Naive thymus-derived CD8-positive, alpha-beta T cell (primary cell): ENCODE results near the gene HECTD1. TPM values are rescaled to one million over a fixed set of nuclear protein-coding genes. Genes with fewer than 3 reads are reported as not detected.
"Not testable (repeated sequence)": the region's sequence is repeated elsewhere in the genome, so short reads cannot be mapped to it uniquely, and the experiment has no call there.

Experiments used
- ATAC-seq, 2 donors: fragments of 150-1000 bp; cut with Tn5 transposase in 1 of 2; sonication (Bioruptor Pico), chemical (Tn5 transposase) in 1 of 2; 1 replicate in 1 of 2; 2 replicates in 1 of 2; pipeline ENCODE4 v1.10.0; 2021; ENCODE audit warnings: mild to moderate bottlenecking in 2 of 2, moderate library complexity in 2 of 2
- POLR2A ChIA-PET: fragments of 350-600 bp; sonication (Branson Sonifier 250); formaldehyde crosslinking; loops from one replicate; lab custom pipeline; 2021; ENCODE audit warnings: antibody characterized with exemption; lab: Charles Lee
- DNase-seq, 10 donors: peaks; one replicate each; pipeline versions ENCODE4 v3.0.0 to v3.0.0-alpha.2; 2020 to 2022
- H3K27ac Mint-ChIP-seq, 10 donors: one replicate each; pipeline ENCODE4 v1.8.0; 2020 to 2022; ENCODE audit warnings: mild to moderate bottlenecking in 10 of 10, mixed read lengths in 10 of 10, moderate library complexity in 4 of 10, inconsistent platforms in 1 of 10
- H3K27me3 Mint-ChIP-seq, 5 donors: one replicate each; pipeline ENCODE4 v1.8.0; 2021 to 2022; ENCODE audit warnings: mixed read lengths in 5 of 5
- H3K36me3 Mint-ChIP-seq, 3 donors: one replicate each; pipeline ENCODE4 v1.8.0; 2020 to 2022; ENCODE audit warnings: mixed read lengths in 3 of 3, mild to moderate bottlenecking in 2 of 3, inconsistent platforms in 1 of 3
- H3K4me1 Mint-ChIP-seq, 4 donors: one replicate each; pipeline ENCODE4 v1.8.0; 2021 to 2022; ENCODE audit warnings: mixed read lengths in 4 of 4
- H3K4me3 Mint-ChIP-seq, 10 donors: one replicate each; pipeline ENCODE4 v1.8.0; 2020 to 2022; ENCODE audit warnings: mild to moderate bottlenecking in 10 of 10, mixed read lengths in 10 of 10, moderate library complexity in 6 of 10, inconsistent platforms in 1 of 10
- H3K9me3 Mint-ChIP-seq, 9 donors: one replicate each; pipeline ENCODE4 v1.8.0; 2020 to 2022; ENCODE audit warnings: mixed read lengths in 9 of 9, mild to moderate bottlenecking in 3 of 9, inconsistent platforms in 1 of 9, moderate library complexity in 1 of 9
- polyA plus RNA-seq, 3 donors: library from polyadenylated mRNA; unstranded; fragments of 300-500 nt; fragmentation: Illumina TruSeq; gene quantifications; one replicate each; pipeline ENCODE4 v1.2.3, GENCODE V29; 2021
- total RNA-seq, 8 experiments: library from RNA in 2 of 8; stranded (reverse) in 2 of 8; gene quantifications; one replicate each; pipeline ENCODE4 v1.2.3 and lab custom pipeline; 2021 to 2026

Gene HECTD1
- 100 to 1,000 TPM; 160 to 166 TPM for total RNA-seq
- polyA plus RNA-seq: 10 to 100 TPM; 20.1 to 30.8 (median 25.9) TPM
- 258 to 358 (median 310) reads per million in 6 experiments for total RNA-seq (lab: John Stamatoyannopoulos, UW)

- POLR2A ChIA-PET: interaction anchor here (0.6 to 4.2 kb wide), 25 partner anchors 9 to 995 kb away, joined by 3 to 59 read pairs (median 5); partner anchors contain the start of genes AP4S1, DTD2, HEATR5A and RNU6-8
- Mint-ChIP-seq H3K9me3 (no peaks in the 10 kb centered on the region), H3K27me3 (no peaks in the 10 kb centered on the region), H3K36me3 (peaks cover 0 to 21% (median 15%) of the 10 kb centered on the region in 3 donors), H3K4me3 (peak within 1 kb of the TSS; percentile 90 to 98 (median 96)), H3K4me1 (peaks cover 20 to 56% (median 50%) of the 10 kb centered on the region in 4 donors), H3K27ac (peak within 1 kb of the TSS; percentile 98 to 100 (median 100))
- DNase-seq (peak; percentile 85 to 94 (median 90)), ATAC-seq (peak; percentile 70 to 72)
These were observed at the start of gene HECTD1 for GRCh38 chr14:31207755-31208545. HECTD1 (minus strand) TSS chr14:31207793; CDS start chr14:31205936, 1,857 bp downstream.

- ATAC-seq: no peak
These were observed 49.6 kb upstream of the HECTD1 start for GRCh38 chr14:31257244-31257553.

DNA sequence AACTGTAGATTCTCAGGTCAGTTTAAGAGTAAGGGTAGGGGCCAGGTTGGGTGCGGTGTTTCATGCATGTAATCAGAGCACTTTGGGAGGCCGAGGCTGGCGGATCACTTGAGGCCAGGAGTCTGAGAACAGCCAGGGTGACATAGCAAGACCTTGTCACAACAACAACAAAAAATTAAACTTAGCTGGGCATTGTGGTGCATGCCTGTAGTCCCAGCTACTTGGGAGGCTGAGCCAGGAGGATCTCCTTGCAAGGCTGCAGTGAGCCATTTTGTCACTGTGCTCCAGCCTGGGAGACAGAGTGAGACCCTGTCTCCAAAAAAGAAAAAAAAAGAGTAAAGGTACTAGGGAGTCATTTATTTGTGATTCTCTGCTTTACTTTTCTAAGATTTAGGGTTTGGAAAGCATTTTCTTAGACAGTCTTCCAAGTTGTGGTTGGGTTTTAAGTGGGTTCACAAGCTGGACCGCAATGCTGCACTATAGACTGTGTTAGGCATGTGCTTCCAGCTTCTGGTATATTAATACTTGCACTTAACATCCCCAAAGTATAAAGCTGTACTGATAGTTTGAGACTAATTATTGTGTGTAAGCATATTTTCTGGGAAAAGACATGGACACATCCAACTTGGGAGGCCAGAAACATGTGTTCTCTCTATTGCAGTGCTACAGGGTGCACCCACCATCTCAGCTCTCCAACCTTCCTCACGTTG is 49.1 kb upstream of the HECTD1 start:
- Mint-ChIP-seq H3K27me3 (no peaks in the 10 kb centered on the region), H3K27ac (peak overlapping the region in 2 of 10 donors; percentile 11 to 85), H3K4me1 (peaks cover 0 to under 1% (median 0%) of the 10 kb centered on the region in 4 donors), H3K4me3 (no peak overlapping the region), H3K9me3 (no peaks in the 10 kb centered on the region), H3K36me3 (no peaks in the 10 kb centered on the region)
- DNase-seq (no peak), ATAC-seq (no peak)
- POLR2A ChIA-PET: no interaction called here

More at GRCh38 chr14:31257244-31257553, 49.6 kb upstream of the HECTD1 start:
- H3K4me3 Mint-ChIP-seq: no peak overlapping the region
- no peaks in the 10 kb centered on the region for H3K36me3 Mint-ChIP-seq
- POLR2A ChIA-PET: no interaction called here
- peak overlapping the region in 1 of 10 donors; percentile 11 for H3K27ac Mint-ChIP-seq
- DNase-seq: no peak
- H3K27me3 Mint-ChIP-seq: no peaks in the 10 kb centered on the region
- H3K9me3 Mint-ChIP-seq: no peaks in the 10 kb centered on the region
- no peaks in the 10 kb centered on the region for H3K4me1 Mint-ChIP-seq

GRCh38 chr14:31255918-31256317 is 48.3 kb upstream of the HECTD1 start:
- H3K27ac Mint-ChIP-seq, ATAC-seq, H3K9me3 Mint-ChIP-seq, DNase-seq, H3K27me3 Mint-ChIP-seq, H3K4me3 Mint-ChIP-seq, POLR2A ChIA-PET, H3K36me3 Mint-ChIP-seq, H3K4me1 Mint-ChIP-seq: not testable (repeated sequence)

GRCh38 chr14:31255286-31255685 is 47.7 kb upstream of the HECTD1 start:
- Mint-ChIP-seq H3K36me3 (no peaks in the 10 kb centered on the region), H3K27ac (no peak overlapping the region), H3K27me3 (no peaks in the 10 kb centered on the region), H3K4me1 (peaks cover 0 to 4% (median 0%) of the 10 kb centered on the region in 4 donors), H3K4me3 (no peak overlapping the region), H3K9me3 (no peaks in the 10 kb centered on the region)
- ATAC-seq (no peak), DNase-seq (no peak)
- POLR2A ChIA-PET: no interaction called here

- POLR2A ChIA-PET: interaction anchor here (0.6 kb wide), 1 partner anchor 46 kb away, joined by 3 read pairs; no protein-coding TSS in a partner anchor
- Mint-ChIP-seq H3K4me3 (no peak overlapping the region), H3K27me3 (no peaks in the 10 kb centered on the region), H3K4me1 (peaks cover 0 to 4% (median 0%) of the 10 kb centered on the region in 4 donors), H3K9me3 (no peaks in the 10 kb centered on the region), H3K36me3 (no peaks in the 10 kb centered on the region), H3K27ac (no peak overlapping the region)
- DNase-seq (no peak), ATAC-seq (no peak)
These were observed 46.3 kb upstream of the HECTD1 start for GRCh38 chr14:31253746-31254471.

DNA sequence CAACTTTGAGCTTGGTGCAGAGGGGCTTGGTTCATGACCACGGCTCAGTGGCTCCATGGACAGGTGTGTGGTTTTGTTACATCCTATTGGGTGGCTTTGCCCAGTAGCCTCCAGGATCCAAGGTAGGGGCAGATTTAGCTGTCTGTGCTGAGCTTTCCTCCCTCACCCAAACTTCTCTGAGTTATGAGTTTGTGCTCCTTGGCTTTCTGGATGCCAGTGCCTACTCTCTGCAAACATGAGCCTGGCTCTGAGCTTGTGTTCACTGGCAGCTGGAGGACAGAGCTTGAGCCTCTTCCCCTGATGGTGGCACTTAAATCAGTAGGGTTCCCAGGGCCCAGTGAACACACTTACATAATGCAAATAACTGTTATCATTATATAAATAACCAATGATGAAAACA is 45.3 kb upstream of the HECTD1 start:
- H3K9me3 Mint-ChIP-seq: no peaks in the 10 kb centered on the region
- POLR2A ChIA-PET: no interaction called here
- ATAC-seq (no peak), DNase-seq (no peak)
- peaks cover 0 to 4% (median 0%) of the 10 kb centered on the region in 4 donors for H3K4me1 Mint-ChIP-seq
- no peak overlapping the region for H3K27ac Mint-ChIP-seq
- H3K4me3 Mint-ChIP-seq: no peak overlapping the region
- H3K27me3 Mint-ChIP-seq: peaks cover 0 to 4% (median 0%) of the 10 kb centered on the region in 5 donors
- H3K36me3 Mint-ChIP-seq: no peaks in the 10 kb centered on the region

GRCh38 chr14:31251028-31251958 is 43.7 kb upstream of the HECTD1 start:
- Mint-ChIP-seq H3K4me1 (peaks cover 0 to 4% (median 0%) of the 10 kb centered on the region in 4 donors), H3K4me3 (no peak overlapping the region), H3K9me3 (no peaks in the 10 kb centered on the region), H3K27me3 (peaks cover 0 to 5% (median 0%) of the 10 kb centered on the region in 5 donors), H3K36me3 (no peaks in the 10 kb centered on the region), H3K27ac (peak overlapping the region in 1 of 10 donors; percentile 24)
- DNase-seq (no peak), ATAC-seq (no peak)
- POLR2A ChIA-PET: no interaction called here

GRCh38 chr14:31244626-31245025 is 37.0 kb upstream of the HECTD1 start:
- ATAC-seq: no peak
- DNase-seq: no peak
- POLR2A ChIA-PET: no interaction called here
- Mint-ChIP-seq H3K36me3 (no peaks in the 10 kb centered on the region), H3K4me1 (peaks cover 8 to 17% (median 13%) of the 10 kb centered on the region in 4 donors), H3K27ac (peak overlapping the region in 1 of 10 donors; percentile 0), H3K9me3 (no peaks in the 10 kb centered on the region), H3K27me3 (peaks cover 0 to 5% (median 0%) of the 10 kb centered on the region in 5 donors), H3K4me3 (no peak overlapping the region)

- peaks cover 0 to 5% (median 0%) of the 10 kb centered on the region in 5 donors for H3K27me3 Mint-ChIP-seq
- peaks cover 10 to 22% (median 17%) of the 10 kb centered on the region in 4 donors for H3K4me1 Mint-ChIP-seq
- POLR2A ChIA-PET: no interaction called here
- H3K9me3 Mint-ChIP-seq: no peaks in the 10 kb centered on the region
- no peak overlapping the region for H3K4me3 Mint-ChIP-seq
- ATAC-seq (no peak), DNase-seq (no peak)
- peak overlapping the region in 1 of 10 donors; percentile 26 for H3K27ac Mint-ChIP-seq
- H3K36me3 Mint-ChIP-seq: no peaks in the 10 kb centered on the region
These were observed 36.3 kb upstream of the HECTD1 start for GRCh38 chr14:31243860-31244259.

- H3K36me3 Mint-ChIP-seq, H3K9me3 Mint-ChIP-seq, H3K4me3 Mint-ChIP-seq, POLR2A ChIA-PET, DNase-seq, H3K27me3 Mint-ChIP-seq, ATAC-seq: not testable (repeated sequence)
- Mint-ChIP-seq H3K27ac (peak overlapping the region in 4 of 10 donors; percentile 20 to 41 (median 32)), H3K4me1 (peaks cover 10 to 22% (median 17%) of the 10 kb centered on the region in 4 donors)
These were observed 34.8 kb upstream of the HECTD1 start for GRCh38 chr14:31242161-31242940.
